Gastrocnemius medialis (tissue), 4 donors: ENCODE measurements around the gene B4GAT1.

Source experiments
- POLR2A ChIP-seq, 2 donors: fragments of 450-650 bp; IDR thresholded peaks; one replicate each; pipeline ENCODE4 v1.6.1; 2017; ENCODE audit warnings: antibody characterized with exemption in 2 of 2, mild to moderate bottlenecking in 2 of 2, moderate library complexity in 2 of 2
- TF ChIP-seq, protein P1 (sequence below), 5 experiments: fragments of 450-650 bp in 3 of 5; fragments of 200-600 bp in 2 of 5; sonication (generic) in 2 of 5; IDR thresholded peaks in 4 of 5; conservative IDR thresholded peaks in 1 of 5; 1 replicate in 4 of 5; 2 replicates in 1 of 5; pipeline ENCODE4 v1.5.1; 2016 to 2019; ENCODE audit warnings: antibody characterized with exemption in 5 of 5, mild to moderate bottlenecking in 3 of 5, moderate library complexity in 3 of 5

DNA sequence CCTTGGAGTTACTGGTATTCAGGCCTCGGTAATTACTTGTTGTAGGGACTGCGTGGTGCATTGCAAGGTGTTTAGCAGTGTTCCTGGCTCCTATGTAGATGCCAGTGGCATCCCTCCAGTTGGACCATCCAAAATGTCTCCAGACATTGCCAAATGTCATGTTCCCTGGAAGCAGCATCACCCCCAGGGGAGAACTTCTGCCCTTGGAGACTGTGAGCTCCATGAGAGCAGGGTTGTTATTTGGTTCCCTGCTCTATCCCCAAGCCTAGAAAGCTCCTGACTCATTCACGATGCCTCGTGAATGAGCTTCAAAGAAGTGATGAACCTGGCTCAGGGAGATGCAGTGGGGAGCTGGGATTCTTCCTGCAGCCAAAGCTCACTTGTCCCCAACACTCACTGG lies 25.8 kb downstream of the B4GAT1 start:
- TF ChIP-seq, protein P1, sequence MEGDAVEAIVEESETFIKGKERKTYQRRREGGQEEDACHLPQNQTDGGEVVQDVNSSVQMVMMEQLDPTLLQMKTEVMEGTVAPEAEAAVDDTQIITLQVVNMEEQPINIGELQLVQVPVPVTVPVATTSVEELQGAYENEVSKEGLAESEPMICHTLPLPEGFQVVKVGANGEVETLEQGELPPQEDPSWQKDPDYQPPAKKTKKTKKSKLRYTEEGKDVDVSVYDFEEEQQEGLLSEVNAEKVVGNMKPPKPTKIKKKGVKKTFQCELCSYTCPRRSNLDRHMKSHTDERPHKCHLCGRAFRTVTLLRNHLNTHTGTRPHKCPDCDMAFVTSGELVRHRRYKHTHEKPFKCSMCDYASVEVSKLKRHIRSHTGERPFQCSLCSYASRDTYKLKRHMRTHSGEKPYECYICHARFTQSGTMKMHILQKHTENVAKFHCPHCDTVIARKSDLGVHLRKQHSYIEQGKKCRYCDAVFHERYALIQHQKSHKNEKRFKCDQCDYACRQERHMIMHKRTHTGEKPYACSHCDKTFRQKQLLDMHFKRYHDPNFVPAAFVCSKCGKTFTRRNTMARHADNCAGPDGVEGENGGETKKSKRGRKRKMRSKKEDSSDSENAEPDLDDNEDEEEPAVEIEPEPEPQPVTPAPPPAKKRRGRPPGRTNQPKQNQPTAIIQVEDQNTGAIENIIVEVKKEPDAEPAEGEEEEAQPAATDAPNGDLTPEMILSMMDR (IDR thresholded peaks at IDR 0.05 in 4 of 5, conservative IDR thresholded peaks at IDR 0.05 in 1 of 5): no peak
- TF ChIP-seq POLR2A (IDR thresholded peaks at IDR 0.05): no peak
